ENCODE data around the gene ATP2C1.

ATP2C1 gene

DNA sequence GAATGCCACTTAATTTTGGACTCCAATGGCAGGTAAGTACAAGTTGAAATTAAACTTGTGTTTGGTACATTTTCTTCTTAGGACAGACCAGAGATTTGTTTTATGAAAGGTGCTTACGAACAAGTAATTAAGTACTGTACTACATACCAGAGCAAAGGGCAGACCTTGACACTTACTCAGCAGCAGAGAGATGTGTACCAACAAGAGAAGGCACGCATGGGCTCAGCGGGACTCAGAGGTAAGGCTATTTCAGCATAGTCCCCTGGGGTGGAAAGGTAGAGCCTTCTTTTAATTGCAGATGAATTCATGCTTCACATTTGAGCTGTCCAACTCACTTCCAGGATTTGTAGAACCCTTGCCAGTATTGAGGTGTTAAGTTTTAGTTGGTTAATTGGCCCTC is 81.4 kb downstream of the ATP2C1 start:
- no peak overlapping the region for H3K27ac ChIP-seq (ENCODE audit: low read length)
- peaks cover 20 to 34% of the 10 kb centered on the region in 2 donors for H3K36me3 ChIP-seq (ENCODE audit: control insufficient read depth in 2 of 2, insufficient read depth in 2 of 2, low read length in 2 of 2)
- H3K9me3 ChIP-seq (ENCODE audit: control insufficient read depth in 2 of 2, low read length in 2 of 2), result no peaks in the 10 kb centered on the region
- no peak overlapping the region for H3K9ac ChIP-seq (ENCODE audit: low read length in 2 of 2)
- H3K4me3 ChIP-seq (ENCODE audit: low read length in 2 of 2), result no peak overlapping the region
- no peaks in the 10 kb centered on the region for H3K27me3 ChIP-seq (ENCODE audit: control insufficient read depth in 1 of 2, insufficient read depth in 2 of 2, low read length in 2 of 2)
- no peaks in the 10 kb centered on the region for H3K4me1 ChIP-seq (ENCODE audit: control insufficient read depth, insufficient read depth, low read length)

- H3K36me3 ChIP-seq (ENCODE audit: control insufficient read depth in 2 of 2, insufficient read depth in 2 of 2, low read length in 2 of 2), result peaks cover 17 to 24% of the 10 kb centered on the region in 2 donors
- no peaks in the 10 kb centered on the region for H3K9me3 ChIP-seq (ENCODE audit: control insufficient read depth in 2 of 2, low read length in 2 of 2)
- H3K4me1 ChIP-seq (ENCODE audit: control insufficient read depth, insufficient read depth, low read length), result no peaks in the 10 kb centered on the region
- no peak overlapping the region for H3K9ac ChIP-seq (ENCODE audit: low read length in 2 of 2)
- H3K27ac ChIP-seq (ENCODE audit: low read length), result no peak overlapping the region
- H3K27me3 ChIP-seq (ENCODE audit: control insufficient read depth in 1 of 2, insufficient read depth in 2 of 2, low read length in 2 of 2), result no peaks in the 10 kb centered on the region
- no peak overlapping the region for H3K4me3 ChIP-seq (ENCODE audit: low read length in 2 of 2)
Observed at GRCh38 chr3:130976706-130977105, 82.8 kb downstream of the ATP2C1 start.

DNA sequence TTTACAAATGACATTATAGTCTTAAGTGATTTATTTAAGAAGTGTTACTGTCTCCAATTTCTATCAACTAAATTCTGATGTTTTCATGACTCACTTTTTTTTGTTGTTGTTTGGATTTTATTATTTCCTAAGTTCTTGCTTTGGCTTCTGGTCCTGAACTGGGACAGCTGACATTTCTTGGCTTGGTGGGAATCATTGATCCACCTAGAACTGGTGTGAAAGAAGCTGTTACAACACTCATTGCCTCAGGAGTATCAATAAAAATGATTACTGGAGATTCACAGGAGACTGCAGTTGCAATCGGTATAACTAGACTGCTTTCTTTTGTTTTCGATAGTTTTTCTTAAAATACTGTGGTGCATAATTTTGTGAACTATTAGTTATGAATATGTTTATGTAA is 85.2 kb downstream of the ATP2C1 start:
- Histone ChIP-seq H3K4me3 (ENCODE audit: low read length in 2 of 2) (no peak overlapping the region), H3K36me3 (ENCODE audit: control insufficient read depth in 2 of 2, insufficient read depth in 2 of 2, low read length in 2 of 2) (peaks cover 14 to 27% of the 10 kb centered on the region in 2 donors), H3K9ac (ENCODE audit: low read length in 2 of 2) (no peak overlapping the region), H3K9me3 (ENCODE audit: control insufficient read depth in 2 of 2, low read length in 2 of 2) (no peaks in the 10 kb centered on the region), H3K4me1 (ENCODE audit: control insufficient read depth, insufficient read depth, low read length) (no peaks in the 10 kb centered on the region), H3K27me3 (ENCODE audit: control insufficient read depth in 1 of 2, insufficient read depth in 2 of 2, low read length in 2 of 2) (no peaks in the 10 kb centered on the region), H3K27ac (ENCODE audit: low read length) (no peak overlapping the region)

DNA sequence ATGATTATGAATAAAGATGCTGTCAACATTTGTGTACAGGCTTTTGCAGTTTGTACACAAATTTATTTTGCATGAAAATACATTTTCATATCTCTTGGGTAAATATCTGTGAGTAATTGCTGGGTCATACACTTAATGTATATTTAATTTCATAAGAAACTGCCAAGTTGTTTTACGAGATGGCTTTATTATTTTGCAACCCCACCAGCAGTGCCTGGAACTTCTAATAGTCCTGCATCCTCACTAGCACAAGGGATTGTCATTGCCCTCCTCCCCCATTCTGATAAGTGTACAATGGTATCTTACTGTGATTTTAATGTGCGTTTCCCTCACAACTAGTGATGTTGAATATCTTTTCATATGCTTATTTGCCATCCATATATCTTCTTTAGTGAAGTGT is 87.6 kb downstream of the ATP2C1 start:
- Histone ChIP-seq H3K9me3 (ENCODE audit: control insufficient read depth in 2 of 2, low read length in 2 of 2) (no peaks in the 10 kb centered on the region), H3K4me3 (ENCODE audit: low read length in 2 of 2) (no peak overlapping the region), H3K27me3 (ENCODE audit: control insufficient read depth in 1 of 2, insufficient read depth in 2 of 2, low read length in 2 of 2) (no peaks in the 10 kb centered on the region), H3K36me3 (ENCODE audit: control insufficient read depth in 2 of 2, insufficient read depth in 2 of 2, low read length in 2 of 2) (peaks cover 6 to 15% of the 10 kb centered on the region in 2 donors), H3K9ac (ENCODE audit: low read length in 2 of 2) (no peak overlapping the region), H3K4me1 (ENCODE audit: control insufficient read depth, insufficient read depth, low read length) (no peaks in the 10 kb centered on the region), H3K27ac (ENCODE audit: low read length) (no peak overlapping the region)

- no peaks in the 10 kb centered on the region for H3K27me3 ChIP-seq (ENCODE audit: control insufficient read depth in 1 of 2, insufficient read depth in 2 of 2, low read length in 2 of 2)
- H3K9ac ChIP-seq (ENCODE audit: low read length in 2 of 2), result no peak overlapping the region
- peaks cover 4 to 13% of the 10 kb centered on the region in 2 donors for H3K36me3 ChIP-seq (ENCODE audit: control insufficient read depth in 2 of 2, insufficient read depth in 2 of 2, low read length in 2 of 2)
- no peaks in the 10 kb centered on the region for H3K4me1 ChIP-seq (ENCODE audit: control insufficient read depth, insufficient read depth, low read length)
- no peak overlapping the region for H3K27ac ChIP-seq (ENCODE audit: low read length)
- H3K9me3 ChIP-seq (ENCODE audit: control insufficient read depth in 2 of 2, low read length in 2 of 2), result no peaks in the 10 kb centered on the region
- H3K4me3 ChIP-seq (ENCODE audit: low read length in 2 of 2), result no peak overlapping the region
Observed at GRCh38 chr3:130990282-130990681, 96.4 kb downstream of the ATP2C1 start.

DNA sequence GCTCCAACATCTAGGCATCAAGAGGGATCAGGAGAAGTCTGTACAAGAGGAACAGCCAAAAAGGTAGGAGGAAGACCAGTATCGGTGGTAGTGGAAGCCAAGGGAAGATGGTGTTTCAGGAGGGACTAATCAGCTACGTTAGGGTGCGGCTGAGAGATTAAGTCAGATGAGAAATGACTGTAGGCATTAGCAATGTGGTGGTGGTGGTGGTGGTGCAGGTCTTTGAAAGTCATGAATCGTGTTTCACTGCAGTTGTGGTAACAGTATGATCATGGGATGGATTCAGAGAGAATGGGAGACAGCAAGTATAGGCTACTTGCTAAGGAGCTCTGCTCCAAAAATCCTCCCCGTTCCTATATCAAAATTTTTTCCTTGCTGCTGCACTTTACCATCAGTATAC is 97.2 kb downstream of the ATP2C1 start:
- H3K27ac ChIP-seq (ENCODE audit: low read length), result no peak overlapping the region
- H3K36me3 ChIP-seq (ENCODE audit: control insufficient read depth in 2 of 2, insufficient read depth in 2 of 2, low read length in 2 of 2), result peaks cover 4 to 13% of the 10 kb centered on the region in 2 donors
- no peaks in the 10 kb centered on the region for H3K9me3 ChIP-seq (ENCODE audit: control insufficient read depth in 2 of 2, low read length in 2 of 2)
- H3K27me3 ChIP-seq (ENCODE audit: control insufficient read depth in 1 of 2, insufficient read depth in 2 of 2, low read length in 2 of 2), result no peaks in the 10 kb centered on the region
- H3K4me1 ChIP-seq (ENCODE audit: control insufficient read depth, insufficient read depth, low read length), result no peaks in the 10 kb centered on the region
- H3K9ac ChIP-seq (ENCODE audit: low read length in 2 of 2), result no peak overlapping the region
- no peak overlapping the region for H3K4me3 ChIP-seq (ENCODE audit: low read length in 2 of 2)

DNA sequence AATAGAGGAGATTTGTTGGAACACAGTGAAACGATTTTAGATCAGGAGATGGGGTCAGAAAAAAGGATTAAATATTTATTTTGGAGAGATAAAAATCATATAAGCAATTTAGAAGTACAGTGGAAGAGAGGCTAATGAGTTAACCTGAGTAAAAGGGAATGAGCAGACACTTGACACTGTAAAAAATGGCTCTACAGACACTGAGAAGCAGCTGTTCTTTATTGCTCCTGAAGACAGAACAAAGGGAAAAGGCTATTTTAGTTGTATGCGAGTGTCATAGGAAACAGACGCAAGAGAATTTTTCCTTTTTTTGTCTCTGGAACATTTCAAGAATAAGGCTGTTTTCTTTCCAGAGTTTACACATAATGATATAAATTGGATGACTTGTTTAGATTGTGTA is 98.5 kb downstream of the ATP2C1 start:
- Histone ChIP-seq H3K4me1 (ENCODE audit: control insufficient read depth, insufficient read depth, low read length) (no peaks in the 10 kb centered on the region), H3K27ac (ENCODE audit: low read length) (no peak overlapping the region), H3K27me3 (ENCODE audit: control insufficient read depth in 1 of 2, insufficient read depth in 2 of 2, low read length in 2 of 2) (no peaks in the 10 kb centered on the region), H3K4me3 (ENCODE audit: low read length in 2 of 2) (no peak overlapping the region), H3K36me3 (ENCODE audit: control insufficient read depth in 2 of 2, insufficient read depth in 2 of 2, low read length in 2 of 2) (peaks cover 7 to 19% of the 10 kb centered on the region in 2 donors), H3K9me3 (ENCODE audit: control insufficient read depth in 2 of 2, low read length in 2 of 2) (no peaks in the 10 kb centered on the region), H3K9ac (ENCODE audit: low read length in 2 of 2) (no peak overlapping the region)

- H3K27me3 ChIP-seq (ENCODE audit: control insufficient read depth in 1 of 2, insufficient read depth in 2 of 2, low read length in 2 of 2), result no peaks in the 10 kb centered on the region
- H3K27ac ChIP-seq (ENCODE audit: low read length), result no peak overlapping the region
- H3K36me3 ChIP-seq (ENCODE audit: control insufficient read depth in 2 of 2, insufficient read depth in 2 of 2, low read length in 2 of 2), result peaks cover 9 to 22% of the 10 kb centered on the region in 2 donors
- no peaks in the 10 kb centered on the region for H3K4me1 ChIP-seq (ENCODE audit: control insufficient read depth, insufficient read depth, low read length)
- no peaks in the 10 kb centered on the region for H3K9me3 ChIP-seq (ENCODE audit: control insufficient read depth in 2 of 2, low read length in 2 of 2)
- no peak overlapping the region for H3K9ac ChIP-seq (ENCODE audit: low read length in 2 of 2)
- no peak overlapping the region for H3K4me3 ChIP-seq (ENCODE audit: low read length in 2 of 2)
Observed at GRCh38 chr3:130997289-130997688, 103.4 kb downstream of the ATP2C1 start.

DNA sequence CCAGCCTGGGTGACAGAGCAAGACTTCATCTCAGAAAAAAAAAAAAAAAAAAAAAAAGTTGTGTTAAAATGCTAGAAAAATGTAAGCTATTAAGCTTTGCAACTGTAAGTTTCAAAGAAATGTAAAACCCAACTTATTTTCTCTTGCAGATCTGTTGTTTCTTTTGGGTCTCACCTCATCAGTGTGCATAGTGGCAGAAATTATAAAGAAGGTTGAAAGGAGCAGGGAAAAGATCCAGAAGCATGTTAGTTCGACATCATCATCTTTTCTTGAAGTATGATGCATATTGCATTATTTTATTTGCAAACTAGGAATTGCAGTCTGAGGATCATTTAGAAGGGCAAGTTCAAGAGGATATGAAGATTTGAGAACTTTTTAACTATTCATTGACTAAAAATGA is 107.2 kb downstream of the ATP2C1 start:
- no peak overlapping the region for H3K9ac ChIP-seq (ENCODE audit: low read length in 2 of 2)
- peaks cover 16 to 29% of the 10 kb centered on the region in 2 donors for H3K36me3 ChIP-seq (ENCODE audit: control insufficient read depth in 2 of 2, insufficient read depth in 2 of 2, low read length in 2 of 2)
- H3K4me3 ChIP-seq (ENCODE audit: low read length in 2 of 2), result no peak overlapping the region
- no peak overlapping the region for H3K27ac ChIP-seq (ENCODE audit: low read length)
- H3K27me3 ChIP-seq (ENCODE audit: control insufficient read depth in 1 of 2, insufficient read depth in 2 of 2, low read length in 2 of 2), result no peaks in the 10 kb centered on the region
- no peaks in the 10 kb centered on the region for H3K4me1 ChIP-seq (ENCODE audit: control insufficient read depth, insufficient read depth, low read length)
- H3K9me3 ChIP-seq (ENCODE audit: control insufficient read depth in 2 of 2, low read length in 2 of 2), result no peaks in the 10 kb centered on the region

GRCh38 chr3:131004603-131005002 is 110.7 kb downstream of the ATP2C1 start:
- H3K36me3 ChIP-seq (ENCODE audit: control insufficient read depth in 2 of 2, insufficient read depth in 2 of 2, low read length in 2 of 2), result peaks cover 11 to 12% of the 10 kb centered on the region in 2 donors
- H3K4me3 ChIP-seq (ENCODE audit: low read length in 2 of 2), result no peak overlapping the region
- no peaks in the 10 kb centered on the region for H3K27me3 ChIP-seq (ENCODE audit: control insufficient read depth in 1 of 2, insufficient read depth in 2 of 2, low read length in 2 of 2)
- H3K9me3 ChIP-seq (ENCODE audit: control insufficient read depth in 2 of 2, low read length in 2 of 2), result no peaks in the 10 kb centered on the region
- H3K4me1 ChIP-seq (ENCODE audit: control insufficient read depth, insufficient read depth, low read length), result no peaks in the 10 kb centered on the region
- no peak overlapping the region for H3K27ac ChIP-seq (ENCODE audit: low read length)
- no peak overlapping the region for H3K9ac ChIP-seq (ENCODE audit: low read length in 2 of 2)

DNA sequence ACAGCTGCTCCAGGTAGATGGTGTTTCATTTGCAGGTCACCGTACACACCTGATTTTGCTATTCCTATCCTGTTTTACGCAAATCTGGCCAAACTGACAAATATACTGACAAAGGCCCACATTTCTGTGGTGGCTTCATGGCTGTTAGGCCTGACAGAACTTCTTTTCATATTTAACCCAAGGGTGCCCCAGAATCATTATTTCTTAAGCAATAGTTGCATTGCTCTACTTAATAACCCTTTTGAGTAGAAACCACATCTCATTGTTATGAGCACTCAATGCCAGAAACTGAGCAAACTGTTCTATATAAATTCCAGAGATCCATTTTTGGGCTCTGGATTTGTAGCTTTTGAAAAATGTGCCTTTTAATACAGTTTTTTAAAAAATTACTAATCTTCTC is 113.4 kb downstream of the ATP2C1 start:
- Histone ChIP-seq H3K36me3 (ENCODE audit: control insufficient read depth in 2 of 2, insufficient read depth in 2 of 2, low read length in 2 of 2) (peaks cover 16 to 22% of the 10 kb centered on the region in 2 donors), H3K4me1 (ENCODE audit: control insufficient read depth, insufficient read depth, low read length) (no peaks in the 10 kb centered on the region), H3K9ac (ENCODE audit: low read length in 2 of 2) (no peak overlapping the region), H3K4me3 (ENCODE audit: low read length in 2 of 2) (no peak overlapping the region), H3K27ac (ENCODE audit: low read length) (no peak overlapping the region), H3K9me3 (ENCODE audit: control insufficient read depth in 2 of 2, low read length in 2 of 2) (no peaks in the 10 kb centered on the region), H3K27me3 (ENCODE audit: control insufficient read depth in 1 of 2, insufficient read depth in 2 of 2, low read length in 2 of 2) (no peaks in the 10 kb centered on the region)
